HEK293T (cell line): ENCODE data around the gene PAX2.

ENCODE experiments used
- CTCF ChIA-PET: fragments of 350-600 bp; formaldehyde crosslinking; extraction: SDS; loops from one replicate; lab custom pipeline; 2021; ENCODE audit warnings: antibody characterized with exemption, inconsistent platforms; lab: Yijun Ruan, JAX
- POLR2A ChIA-PET: fragments of 350-600 bp; formaldehyde crosslinking; extraction: SDS; loops from one replicate; lab custom pipeline; 2020; ENCODE audit warnings: antibody characterized with exemption, inconsistent platforms; lab: Yijun Ruan, JAX
- DNase-seq: peaks from one replicate; pipeline ENCODE4 v3.0.0; 2012; ENCODE audit warnings: mixed read lengths; ENCODE audit errors: extremely low spot score
- ARNT ChIP-seq: fragments of 450-650 bp; IDR thresholded peaks from 2 replicates; pipeline ENCODE4 v1.6.1; 2017; ENCODE audit warnings: mild to moderate bottlenecking
- BHLHE40 ChIP-seq: fragments of 450-650 bp; IDR thresholded peaks from 2 replicates; pipeline ENCODE4 v1.6.1; 2016; ENCODE audit warnings: mild to moderate bottlenecking, moderate library complexity, borderline replicate concordance
- CTBP1 ChIP-seq: fragments of 450-650 bp; IDR thresholded peaks from 2 replicates; pipeline ENCODE4 v1.6.1; 2016; ENCODE audit warnings: borderline replicate concordance
- ELF4 ChIP-seq: fragments of 450-650 bp; IDR thresholded peaks from 2 replicates; pipeline ENCODE4 v1.6.1; 2017; ENCODE audit warnings: antibody characterized with exemption
- FOXA1 ChIP-seq: fragments of 450-650 bp; IDR thresholded peaks from 2 replicates; pipeline ENCODE4 v1.6.1; 2016; ENCODE audit warnings: mild to moderate bottlenecking
- FOXK2 ChIP-seq: fragments of 450-650 bp; IDR thresholded peaks from 2 replicates; pipeline ENCODE4 v1.6.1; 2016; ENCODE audit warnings: mild to moderate bottlenecking
- FOXM1 ChIP-seq: fragments of 450-650 bp; IDR thresholded peaks from 2 replicates; pipeline ENCODE4 v1.6.1; 2017; ENCODE audit warnings: mild to moderate bottlenecking, borderline replicate concordance
- HDGF ChIP-seq: fragments of 450-650 bp; IDR thresholded peaks from 2 replicates; pipeline ENCODE4 v1.6.1; 2017; ENCODE audit warnings: antibody characterized with exemption, borderline replicate concordance
- L3MBTL2 ChIP-seq: fragments of 450-650 bp; conservative IDR thresholded peaks from 2 replicates; pipeline ENCODE4 v1.6.1; 2016; ENCODE audit warnings: mild to moderate bottlenecking
- LEF1 ChIP-seq: fragments of 450-650 bp; IDR thresholded peaks from 2 replicates; pipeline ENCODE4 v1.6.1; 2017; ENCODE audit warnings: mild to moderate bottlenecking, borderline replicate concordance
- NFRKB ChIP-seq: fragments of 450-650 bp; IDR thresholded peaks from 2 replicates; pipeline ENCODE4 v1.6.1; 2016; ENCODE audit warnings: mild to moderate bottlenecking, moderate library complexity
- SP1 ChIP-seq: fragments of 450-650 bp; IDR thresholded peaks from 2 replicates; pipeline ENCODE4 v1.6.1; 2017
- SUZ12 ChIP-seq: fragments of 450-650 bp; IDR thresholded peaks from 2 replicates; pipeline ENCODE4 v1.6.1; 2016; ENCODE audit warnings: mild to moderate bottlenecking
- TARDBP ChIP-seq: fragments of 450-650 bp; IDR thresholded peaks from 2 replicates; pipeline ENCODE4 v1.6.1; 2016
- ZNF384 ChIP-seq: fragments of 450-650 bp; IDR thresholded peaks from 2 replicates; pipeline ENCODE4 v1.6.1; 2016
- TF ChIP-seq, protein P1 (sequence below): fragments of 450-650 bp; IDR thresholded peaks from 2 replicates; pipeline ENCODE4 v1.6.1; 2016

The PAX2 gene

GRCh38 chr10:100750291-100751210 is 5.2 kb downstream of the PAX2 start:
- ChIA-PET CTCF (no interaction called here), POLR2A (no interaction called here)
- DNase-seq, result no peak
- TF ChIP-seq, protein P1, sequence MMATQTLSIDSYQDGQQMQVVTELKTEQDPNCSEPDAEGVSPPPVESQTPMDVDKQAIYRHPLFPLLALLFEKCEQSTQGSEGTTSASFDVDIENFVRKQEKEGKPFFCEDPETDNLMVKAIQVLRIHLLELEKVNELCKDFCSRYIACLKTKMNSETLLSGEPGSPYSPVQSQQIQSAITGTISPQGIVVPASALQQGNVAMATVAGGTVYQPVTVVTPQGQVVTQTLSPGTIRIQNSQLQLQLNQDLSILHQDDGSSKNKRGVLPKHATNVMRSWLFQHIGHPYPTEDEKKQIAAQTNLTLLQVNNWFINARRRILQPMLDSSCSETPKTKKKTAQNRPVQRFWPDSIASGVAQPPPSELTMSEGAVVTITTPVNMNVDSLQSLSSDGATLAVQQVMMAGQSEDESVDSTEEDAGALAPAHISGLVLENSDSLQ, result no peak
- TF ChIP-seq CTBP1 (no peak), LEF1 (no peak), SP1 (no peak), ZNF384 (no peak), ARNT (no peak), FOXM1 (no peak), FOXK2 (no peak), TARDBP (no peak), HDGF (no peak), ELF4 (no peak), L3MBTL2 (no peak)

GRCh38 chr10:100751211-100751933 is 6.0 kb downstream of the PAX2 start:
- TF ChIP-seq TARDBP (no peak), SUZ12 (no peak), BHLHE40 (no peak), ELF4 (no peak), FOXM1 (no peak), CTBP1 (no peak), L3MBTL2 (no peak), FOXK2 (no peak), FOXA1 (no peak), NFRKB (no peak), ZNF384 (no peak), HDGF (no peak), SP1 (no peak), ARNT (no peak), LEF1 (no peak)
- TF ChIP-seq, protein P1, result no peak
- ChIA-PET CTCF (interaction anchor here (0.7 kb wide), 1 partner anchor 23 kb away, joined by 3 read pairs; no protein-coding TSS in a partner anchor), POLR2A (no interaction called here)
- DNase-seq, result no peak

DNA sequence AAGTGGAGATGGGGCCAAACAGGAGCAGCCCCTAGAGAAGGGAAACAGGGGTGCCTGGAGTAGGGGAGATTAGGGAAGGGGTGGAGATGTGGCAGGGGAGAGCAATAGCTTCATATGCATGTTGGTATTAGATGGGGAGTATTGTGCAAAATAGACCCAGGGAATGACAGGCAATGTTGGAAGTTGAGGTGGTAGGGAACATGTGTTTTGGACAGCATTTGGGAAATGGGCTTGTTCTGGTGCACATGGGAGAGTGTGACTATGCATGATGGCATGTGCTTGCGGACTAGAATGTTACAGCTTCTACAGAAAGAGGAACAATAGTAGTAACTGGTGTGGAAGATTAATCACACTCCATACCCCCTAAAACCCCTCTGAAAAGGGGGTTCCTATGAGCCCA is 10.4 kb downstream of the PAX2 start:
- POLR2A ChIA-PET, result no interaction called here
- CTCF ChIA-PET, result interaction anchor here (0.6 to 1.2 kb wide), 2 partner anchors 13 to 116 kb away, joined by 3 read pairs; no protein-coding TSS in a partner anchor
- no peak for DNase-seq
- no peak for TF ChIP-seq FOXM1
- TF ChIP-seq TARDBP, result no peak
- no peak for TF ChIP-seq NFRKB
- no peak for TF ChIP-seq CTBP1
- TF ChIP-seq SUZ12, result no peak
- no peak for TF ChIP-seq SP1
- TF ChIP-seq ARNT, result no peak
- no peak for TF ChIP-seq ELF4
- no peak for TF ChIP-seq BHLHE40

- DNase-seq, result no peak
- TF ChIP-seq TARDBP (no peak), BHLHE40 (no peak), SP1 (no peak), FOXM1 (no peak), LEF1 (no peak), SUZ12 (no peak), NFRKB (no peak), ARNT (no peak), FOXA1 (no peak), ZNF384 (no peak), CTBP1 (no peak), HDGF (no peak), FOXK2 (no peak), ELF4 (no peak)
- TF ChIP-seq, protein P1, result no peak
- ChIA-PET POLR2A (no interaction called here), CTCF (no interaction called here)
These were observed 13.9 kb downstream of the PAX2 start for GRCh38 chr10:100759331-100759730.

GRCh38 chr10:100760726-100761125 is 15.3 kb downstream of the PAX2 start:
- POLR2A ChIA-PET, result no interaction called here
- TF ChIP-seq NFRKB (no peak), CTBP1 (no peak), LEF1 (no peak), TARDBP (no peak), SP1 (no peak), L3MBTL2 (no peak), ZNF384 (no peak), SUZ12 (no peak), BHLHE40 (no peak), ARNT (no peak)
- CTCF ChIA-PET, result interaction anchor here (0.7 kb wide), 1 partner anchor 1896 kb away, joined by 3 read pairs; no protein-coding TSS in a partner anchor
- no peak for DNase-seq
